Panc1 (cell line): Measurements from ENCODE around the gene CRKL.

Source experiments
- CTCF ChIP-seq: fragments of 450-650 bp; IDR thresholded peaks from 2 replicates; pipeline ENCODE4 v1.5.1; 2017; ENCODE audit warnings: mild to moderate bottlenecking
- POLR2AphosphoS5 ChIP-seq: IDR thresholded peaks from 2 replicates; pipeline ENCODE4 v1.6.1; 2012; ENCODE audit warnings: mild to moderate bottlenecking, low read depth, low read length, moderate library complexity
- REST ChIP-seq, 2 experiments: IDR thresholded peaks; 2 replicates each; pipeline ENCODE4 v1.6.1; 2011 to 2012; ENCODE audit warnings: low read depth in 2 of 2, control low read depth in 1 of 2, low read length in 1 of 2, mild to moderate bottlenecking in 1 of 2, moderate library complexity in 1 of 2; ENCODE audit not compliant: insufficient read depth in 1 of 2
- SIN3A ChIP-seq: IDR thresholded peaks from 2 replicates; pipeline ENCODE4 v1.6.1; 2012; ENCODE audit warnings: low read depth, mild to moderate bottlenecking, low read length, moderate library complexity, borderline replicate concordance; ENCODE audit not compliant: insufficient read depth
- TCF7L2 ChIP-seq: IDR thresholded peaks from 2 replicates; pipeline ENCODE4 v1.6.1; 2011; ENCODE audit warnings: mild to moderate bottlenecking, low read depth, low read length, inconsistent platforms

GRCh38 chr22:20899827-20900423, 17.3 kb upstream of the CRKL start:
- TF ChIP-seq CTCF, result no peak
- no peak for TF ChIP-seq POLR2AphosphoS5
- TF ChIP-seq TCF7L2, result no peak
- TF ChIP-seq REST (IDR thresholded peaks at IDR 0.05; ENCODE audit: insufficient read depth in 1 of 2, low read depth in 2 of 2, low read length in 1 of 2), result no peak
- TF ChIP-seq SIN3A, result no peak
